Lower lobe of right lung (tissue), 2 donors: ENCODE results near the gene CHST7. TPM values are rescaled to one million over a fixed set of nuclear protein-coding genes. Genes with fewer than 3 reads are reported as not detected.

ENCODE experiments used
- ATAC-seq, 2 donors: fragments of 200-7000 bp; cut with Tn5 transposase; one replicate each; pipeline ENCODE4 v1.9.1; 2020 to 2022; ENCODE audit warnings: mild to moderate bottlenecking in 2 of 2, moderate library complexity in 2 of 2
- DNase-seq: peaks from one replicate; pipeline ENCODE4 v3.0.0-alpha.2; 2020
- H3K27ac ChIP-seq: fragments of 200-600 bp; one replicate; pipeline ENCODE4 v1.8.0; 2022
- H3K27me3 ChIP-seq: fragments of 200-600 bp; one replicate; pipeline ENCODE4 v1.8.0; 2022; ENCODE audit warnings: low read depth
- H3K36me3 ChIP-seq: fragments of 200-600 bp; one replicate; pipeline ENCODE4 v1.8.0; 2022; ENCODE audit warnings: mild to moderate bottlenecking
- H3K4me1 ChIP-seq: fragments of 200-600 bp; one replicate; pipeline ENCODE4 v1.8.0; 2022
- H3K4me3 ChIP-seq: fragments of 200-600 bp; one replicate; pipeline ENCODE4 v1.8.0; 2022; ENCODE audit warnings: mild to moderate bottlenecking
- H3K9me3 ChIP-seq: fragments of 200-600 bp; one replicate; pipeline ENCODE4 v1.8.0; 2022
- intact Hi-C: fragments of 100-400 bp; cut with DNase I; formaldehyde crosslinking; loops from one replicate; pipeline ENCODE4 v1.11.0; 2022
- total RNA-seq: library from RNA; stranded (reverse); fragmentation: NEBNext Ultra II Directional; extraction: Animal tissue kit (Norgen Biotek cat#: 25700); gene quantifications from one replicate; pipeline ENCODE4 v1.2.1, GENCODE V29; 2021
- TF ChIP-seq, protein P1 (sequence below): fragments of 200-600 bp; IDR thresholded peaks from one replicate; pipeline ENCODE4 v1.8.0; 2022; ENCODE audit warnings: antibody characterized with exemption, mild to moderate bottlenecking
- donor health status: DM: no; HTN: yes; CAD: no; lungs with severe emphysema.

CHST7 gene
- total RNA-seq, 1 donor from 2014 or later = 7.4 TPM

- DNase-seq = no peak
- Histone ChIP-seq H3K27me3 (no peaks in the 10 kb centered on the region), H3K4me1 (no peaks in the 10 kb centered on the region), H3K4me3 (no peak overlapping the region), H3K36me3 (no peaks in the 10 kb centered on the region), H3K9me3 (no peaks in the 10 kb centered on the region), H3K27ac (no peak overlapping the region)
- TF ChIP-seq, protein P1, sequence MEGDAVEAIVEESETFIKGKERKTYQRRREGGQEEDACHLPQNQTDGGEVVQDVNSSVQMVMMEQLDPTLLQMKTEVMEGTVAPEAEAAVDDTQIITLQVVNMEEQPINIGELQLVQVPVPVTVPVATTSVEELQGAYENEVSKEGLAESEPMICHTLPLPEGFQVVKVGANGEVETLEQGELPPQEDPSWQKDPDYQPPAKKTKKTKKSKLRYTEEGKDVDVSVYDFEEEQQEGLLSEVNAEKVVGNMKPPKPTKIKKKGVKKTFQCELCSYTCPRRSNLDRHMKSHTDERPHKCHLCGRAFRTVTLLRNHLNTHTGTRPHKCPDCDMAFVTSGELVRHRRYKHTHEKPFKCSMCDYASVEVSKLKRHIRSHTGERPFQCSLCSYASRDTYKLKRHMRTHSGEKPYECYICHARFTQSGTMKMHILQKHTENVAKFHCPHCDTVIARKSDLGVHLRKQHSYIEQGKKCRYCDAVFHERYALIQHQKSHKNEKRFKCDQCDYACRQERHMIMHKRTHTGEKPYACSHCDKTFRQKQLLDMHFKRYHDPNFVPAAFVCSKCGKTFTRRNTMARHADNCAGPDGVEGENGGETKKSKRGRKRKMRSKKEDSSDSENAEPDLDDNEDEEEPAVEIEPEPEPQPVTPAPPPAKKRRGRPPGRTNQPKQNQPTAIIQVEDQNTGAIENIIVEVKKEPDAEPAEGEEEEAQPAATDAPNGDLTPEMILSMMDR = no peak
- no peak for ATAC-seq
- intact Hi-C loops = no loop called here
These were observed 61.0 kb downstream of the CHST7 start for GRCh38 chrX:46634577-46634976.

DNA sequence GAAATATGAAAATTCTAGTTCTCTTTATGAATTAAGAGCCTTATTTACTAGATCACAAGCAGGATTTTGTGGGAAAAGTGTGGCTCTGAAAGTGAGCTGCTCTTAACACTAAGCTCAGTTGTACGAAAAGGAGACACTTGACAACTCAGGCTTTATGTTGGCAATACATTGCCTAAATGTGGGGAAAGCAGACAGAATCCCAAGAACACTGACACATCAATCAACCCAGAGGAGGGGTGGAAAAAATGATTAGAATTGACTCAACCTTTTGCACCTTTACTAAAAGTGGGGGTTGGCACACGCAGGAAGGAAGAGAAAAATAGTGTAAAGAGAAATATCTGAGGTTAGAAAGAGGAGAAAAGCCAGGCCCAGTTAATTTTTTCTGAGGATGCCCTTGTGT, 61.6 kb downstream of the CHST7 start:
- DNase-seq = no peak
- Histone ChIP-seq H3K4me1 (no peaks in the 10 kb centered on the region), H3K36me3 (no peaks in the 10 kb centered on the region), H3K4me3 (no peak overlapping the region), H3K27me3 (no peaks in the 10 kb centered on the region), H3K27ac (no peak overlapping the region), H3K9me3 (no peaks in the 10 kb centered on the region)
- no peak for ATAC-seq
- intact Hi-C loops = no loop called here
- TF ChIP-seq, protein P1 = no peak

- intact Hi-C loops = no loop called here
- no peak overlapping the region for H3K27ac ChIP-seq
- TF ChIP-seq, protein P1 = no peak
- no peaks in the 10 kb centered on the region for H3K36me3 ChIP-seq
- ATAC-seq (no peak), DNase-seq (no peak)
- no peaks in the 10 kb centered on the region for H3K27me3 ChIP-seq
- H3K9me3 ChIP-seq = no peaks in the 10 kb centered on the region
- H3K4me3 ChIP-seq = no peak overlapping the region
- H3K4me1 ChIP-seq = no peaks in the 10 kb centered on the region
These were observed 62.7 kb downstream of the CHST7 start for GRCh38 chrX:46636223-46636622.

- no peak overlapping the region for H3K4me3 ChIP-seq
- TF ChIP-seq, protein P1 = no peak
- DNase-seq = no peak
- intact Hi-C loops = no loop called here
- ATAC-seq = no peak
- no peaks in the 10 kb centered on the region for H3K4me1 ChIP-seq
- H3K9me3 ChIP-seq = no peaks in the 10 kb centered on the region
- no peaks in the 10 kb centered on the region for H3K36me3 ChIP-seq
- H3K27me3 ChIP-seq = no peaks in the 10 kb centered on the region
- no peak overlapping the region for H3K27ac ChIP-seq
These were observed 64.4 kb downstream of the CHST7 start for GRCh38 chrX:46637938-46638337.

GRCh38 chrX:46642145-46642544, 68.6 kb downstream of the CHST7 start:
- no peak overlapping the region for H3K27ac ChIP-seq
- DNase-seq (no peak), ATAC-seq (peak; percentile 54 to 61)
- no peak overlapping the region for H3K4me3 ChIP-seq
- TF ChIP-seq, protein P1 = peak; percentile 34
- no peaks in the 10 kb centered on the region for H3K9me3 ChIP-seq
- no peaks in the 10 kb centered on the region for H3K36me3 ChIP-seq
- H3K27me3 ChIP-seq = no peaks in the 10 kb centered on the region
- intact Hi-C loops = no loop called here
- no peaks in the 10 kb centered on the region for H3K4me1 ChIP-seq

GRCh38 chrX:46643636-46644035, 70.1 kb downstream of the CHST7 start:
- no peaks in the 10 kb centered on the region for H3K27me3 ChIP-seq
- DNase-seq (no peak), ATAC-seq (no peak)
- H3K4me1 ChIP-seq = peaks cover 2% of the 10 kb centered on the region
- intact Hi-C loops = no loop called here
- H3K4me3 ChIP-seq = no peak overlapping the region
- no peak overlapping the region for H3K27ac ChIP-seq
- H3K9me3 ChIP-seq = no peaks in the 10 kb centered on the region
- no peaks in the 10 kb centered on the region for H3K36me3 ChIP-seq
- TF ChIP-seq, protein P1 = no peak
